Right lobe of liver (tissue), 4 donors: Measurements from ENCODE around the gene EIF2B2.

Source experiments
- POLR2A ChIP-seq: fragments of 450-650 bp; IDR thresholded peaks from one replicate; pipeline ENCODE4 v1.6.1; 2017; ENCODE audit warnings: antibody characterized with exemption, mild to moderate bottlenecking
- TF ChIP-seq, protein P1 (sequence below), 4 donors: fragments of 200-600 bp in 3 of 4; fragments of 450-650 bp in 1 of 4; IDR thresholded peaks; one replicate each; pipeline versions ENCODE4 v1.5.1 to v1.8.0; 2016 to 2022; ENCODE audit warnings: antibody characterized with exemption in 4 of 4, mild to moderate bottlenecking in 2 of 4
- donor health status: DM: no; HTN: no; CAD: no.
- donor health status: DM: no; HTN: no; CAD: no.
- donor health status: DM: no; HTN: yes; CAD: no.

DNA sequence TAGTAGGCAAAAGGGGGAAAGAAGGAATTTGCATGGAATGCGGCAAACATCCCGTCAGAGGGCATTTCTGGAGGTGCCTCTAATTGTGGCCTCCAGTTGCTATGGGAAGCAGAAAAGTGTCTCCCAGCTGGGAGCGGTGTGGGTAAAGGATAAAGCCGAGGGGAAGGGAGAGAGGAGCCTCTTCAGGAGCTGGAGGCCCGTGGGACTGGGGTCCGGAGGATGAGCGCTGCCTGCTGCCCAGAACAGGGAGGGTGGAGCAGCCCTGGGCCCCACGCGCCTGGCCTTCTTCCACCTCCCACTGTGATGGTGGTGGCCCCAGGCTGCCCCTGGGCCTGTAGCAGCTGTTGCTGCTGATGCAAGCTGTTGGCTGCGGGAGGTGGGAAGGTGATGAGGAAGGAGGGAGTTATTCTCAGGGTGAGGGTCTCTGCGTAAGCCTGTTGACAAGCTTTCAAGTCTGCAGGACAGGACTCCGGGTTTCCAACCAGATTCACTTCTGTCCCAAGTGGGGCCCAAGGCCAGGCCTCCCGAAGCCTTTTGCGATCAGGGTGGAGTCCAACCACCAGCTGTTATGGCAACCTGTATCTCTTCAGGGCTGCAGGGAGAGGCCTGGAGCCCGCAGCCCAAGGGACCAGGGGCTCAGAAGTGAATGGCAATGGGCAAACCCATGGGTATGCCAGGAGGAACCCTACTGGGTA lies 28.2 kb upstream of the EIF2B2 start:
- TF ChIP-seq, protein P1, sequence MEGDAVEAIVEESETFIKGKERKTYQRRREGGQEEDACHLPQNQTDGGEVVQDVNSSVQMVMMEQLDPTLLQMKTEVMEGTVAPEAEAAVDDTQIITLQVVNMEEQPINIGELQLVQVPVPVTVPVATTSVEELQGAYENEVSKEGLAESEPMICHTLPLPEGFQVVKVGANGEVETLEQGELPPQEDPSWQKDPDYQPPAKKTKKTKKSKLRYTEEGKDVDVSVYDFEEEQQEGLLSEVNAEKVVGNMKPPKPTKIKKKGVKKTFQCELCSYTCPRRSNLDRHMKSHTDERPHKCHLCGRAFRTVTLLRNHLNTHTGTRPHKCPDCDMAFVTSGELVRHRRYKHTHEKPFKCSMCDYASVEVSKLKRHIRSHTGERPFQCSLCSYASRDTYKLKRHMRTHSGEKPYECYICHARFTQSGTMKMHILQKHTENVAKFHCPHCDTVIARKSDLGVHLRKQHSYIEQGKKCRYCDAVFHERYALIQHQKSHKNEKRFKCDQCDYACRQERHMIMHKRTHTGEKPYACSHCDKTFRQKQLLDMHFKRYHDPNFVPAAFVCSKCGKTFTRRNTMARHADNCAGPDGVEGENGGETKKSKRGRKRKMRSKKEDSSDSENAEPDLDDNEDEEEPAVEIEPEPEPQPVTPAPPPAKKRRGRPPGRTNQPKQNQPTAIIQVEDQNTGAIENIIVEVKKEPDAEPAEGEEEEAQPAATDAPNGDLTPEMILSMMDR (IDR thresholded peaks at IDR 0.05): no peak
- TF ChIP-seq POLR2A: no peak
